GM19328 (cell line): ENCODE results near the gene COL6A2.
"Not testable (repeated sequence)": the region's sequence is repeated elsewhere in the genome, so short reads cannot be mapped to it uniquely, and the experiment has no call there.

Experiments
- ATAC-seq: cut with Tn5 transposase; IDR thresholded peaks from one replicate; pipeline ENCODE4 v1.9.1; 2021; ENCODE audit warnings: mild to moderate bottlenecking, moderate library complexity; ENCODE audit not compliant: unreplicated experiment

The COL6A2 gene

GRCh38 chr21:46168659-46169386, 70.9 kb downstream of the COL6A2 start:
- no peak for ATAC-seq

GRCh38 chr21:46170436-46171193, 72.7 kb downstream of the COL6A2 start:
- not testable (repeated sequence) for ATAC-seq

GRCh38 chr21:46171585-46171984, 73.7 kb downstream of the COL6A2 start:
- no peak for ATAC-seq

GRCh38 chr21:46171996-46172862, 74.3 kb downstream of the COL6A2 start:
- no peak for ATAC-seq

GRCh38 chr21:46172863-46173528, 75.1 kb downstream of the COL6A2 start:
- ATAC-seq: no peak

- no peak for ATAC-seq
Measured at GRCh38 chr21:46173573-46173972, 75.7 kb downstream of the COL6A2 start.

- ATAC-seq: not testable (repeated sequence)
Measured at GRCh38 chr21:46176443-46177129, 78.7 kb downstream of the COL6A2 start.

- ATAC-seq: no peak
Measured at GRCh38 chr21:46178961-46179360, 81.0 kb downstream of the COL6A2 start.
